Neural crest cell (in vitro differentiated cells): Measurements from ENCODE around the gene MYLK4. TPM values are rescaled to one million over a fixed set of nuclear protein-coding genes. Genes with fewer than 3 reads are reported as not detected.

Source experiments
- DNase-seq: peaks from one replicate; pipeline ENCODE4 v3.0.0; 2021; ENCODE audit warnings: low read depth, mixed read lengths, low spot score
- H3K27ac Mint-ChIP-seq: one replicate; pipeline ENCODE4 v1.8.0; 2021; ENCODE audit warnings: mild to moderate bottlenecking, mixed read lengths; ENCODE audit not compliant: unreplicated experiment
- H3K27me3 Mint-ChIP-seq: 2 replicates; pipeline ENCODE4 v1.8.0; 2021; ENCODE audit warnings: low read depth, mild to moderate bottlenecking, mixed read lengths
- H3K36me3 Mint-ChIP-seq: 2 replicates; pipeline ENCODE4 v1.8.0; 2021; ENCODE audit warnings: low read depth, mild to moderate bottlenecking, mixed read lengths
- H3K4me1 Mint-ChIP-seq: 2 replicates; pipeline ENCODE4 v1.8.0; 2021; ENCODE audit warnings: mixed read lengths
- H3K4me3 Mint-ChIP-seq: one replicate; pipeline ENCODE4 v1.8.0; 2021; ENCODE audit warnings: mild to moderate bottlenecking, mixed read lengths
- H3K9me3 Mint-ChIP-seq: 2 replicates; pipeline ENCODE4 v1.8.0; 2021; ENCODE audit warnings: mixed read lengths
- total RNA-seq: library from RNA; stranded (reverse); gene quantifications from 2 replicates; pipeline ENCODE4 v1.2.1, GENCODE V29; 2021
- TF ChIP-seq, protein P1 (sequence below): fragments of 200-600 bp; sonication (generic); conservative IDR thresholded peaks from 2 replicates; pipeline ENCODE4 v1.5.0; 2021; ENCODE audit warnings: antibody characterized with exemption, mild to moderate bottlenecking

Gene MYLK4
- total RNA-seq, 1 donor from 2014 or later: 0.96 TPM

GRCh38 chr6:2710412-2710811, 40.3 kb downstream of the MYLK4 start:
- Mint-ChIP-seq H3K27me3 (no peaks in the 10 kb centered on the region), H3K27ac (no peak overlapping the region), H3K9me3 (peaks cover 16% of the 10 kb centered on the region), H3K36me3 (peaks cover 17% of the 10 kb centered on the region), H3K4me1 (no peaks in the 10 kb centered on the region), H3K4me3 (no peak overlapping the region)
- DNase-seq: no peak
- TF ChIP-seq, protein P1, sequence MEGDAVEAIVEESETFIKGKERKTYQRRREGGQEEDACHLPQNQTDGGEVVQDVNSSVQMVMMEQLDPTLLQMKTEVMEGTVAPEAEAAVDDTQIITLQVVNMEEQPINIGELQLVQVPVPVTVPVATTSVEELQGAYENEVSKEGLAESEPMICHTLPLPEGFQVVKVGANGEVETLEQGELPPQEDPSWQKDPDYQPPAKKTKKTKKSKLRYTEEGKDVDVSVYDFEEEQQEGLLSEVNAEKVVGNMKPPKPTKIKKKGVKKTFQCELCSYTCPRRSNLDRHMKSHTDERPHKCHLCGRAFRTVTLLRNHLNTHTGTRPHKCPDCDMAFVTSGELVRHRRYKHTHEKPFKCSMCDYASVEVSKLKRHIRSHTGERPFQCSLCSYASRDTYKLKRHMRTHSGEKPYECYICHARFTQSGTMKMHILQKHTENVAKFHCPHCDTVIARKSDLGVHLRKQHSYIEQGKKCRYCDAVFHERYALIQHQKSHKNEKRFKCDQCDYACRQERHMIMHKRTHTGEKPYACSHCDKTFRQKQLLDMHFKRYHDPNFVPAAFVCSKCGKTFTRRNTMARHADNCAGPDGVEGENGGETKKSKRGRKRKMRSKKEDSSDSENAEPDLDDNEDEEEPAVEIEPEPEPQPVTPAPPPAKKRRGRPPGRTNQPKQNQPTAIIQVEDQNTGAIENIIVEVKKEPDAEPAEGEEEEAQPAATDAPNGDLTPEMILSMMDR: no peak

DNA sequence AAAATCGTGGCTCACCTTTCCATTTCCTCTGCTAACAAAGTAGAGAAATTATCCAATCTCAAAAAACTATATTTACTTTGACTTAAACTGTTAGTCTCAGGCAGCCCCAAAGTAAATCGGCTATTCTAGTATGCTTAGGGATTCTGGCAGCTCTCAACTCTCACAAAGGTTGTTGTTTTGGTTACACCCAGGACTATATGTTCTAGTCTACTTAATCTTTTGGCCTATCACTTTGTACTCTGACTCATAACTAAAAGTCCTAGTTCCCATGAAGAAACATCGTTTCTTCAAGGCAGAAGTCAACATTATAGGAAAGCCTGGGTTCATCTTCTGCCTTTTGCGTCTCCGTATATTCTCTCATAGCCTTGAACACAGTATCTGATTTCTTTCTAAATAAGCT, 42.3 kb downstream of the MYLK4 start:
- no peak for DNase-seq
- H3K27me3 Mint-ChIP-seq: no peaks in the 10 kb centered on the region
- H3K9me3 Mint-ChIP-seq: peaks cover 18% of the 10 kb centered on the region
- TF ChIP-seq, protein P1: no peak
- no peak overlapping the region for H3K4me3 Mint-ChIP-seq
- no peaks in the 10 kb centered on the region for H3K4me1 Mint-ChIP-seq
- peaks cover 17% of the 10 kb centered on the region for H3K36me3 Mint-ChIP-seq
- no peak overlapping the region for H3K27ac Mint-ChIP-seq

- Mint-ChIP-seq H3K36me3 (peaks cover 14% of the 10 kb centered on the region), H3K9me3 (peaks cover 14% of the 10 kb centered on the region), H3K4me1 (no peaks in the 10 kb centered on the region), H3K4me3 (no peak overlapping the region), H3K27ac (no peak overlapping the region), H3K27me3 (no peaks in the 10 kb centered on the region)
- no peak for DNase-seq
- TF ChIP-seq, protein P1: no peak
Measured at GRCh38 chr6:2706558-2706957, 44.2 kb downstream of the MYLK4 start.

DNA sequence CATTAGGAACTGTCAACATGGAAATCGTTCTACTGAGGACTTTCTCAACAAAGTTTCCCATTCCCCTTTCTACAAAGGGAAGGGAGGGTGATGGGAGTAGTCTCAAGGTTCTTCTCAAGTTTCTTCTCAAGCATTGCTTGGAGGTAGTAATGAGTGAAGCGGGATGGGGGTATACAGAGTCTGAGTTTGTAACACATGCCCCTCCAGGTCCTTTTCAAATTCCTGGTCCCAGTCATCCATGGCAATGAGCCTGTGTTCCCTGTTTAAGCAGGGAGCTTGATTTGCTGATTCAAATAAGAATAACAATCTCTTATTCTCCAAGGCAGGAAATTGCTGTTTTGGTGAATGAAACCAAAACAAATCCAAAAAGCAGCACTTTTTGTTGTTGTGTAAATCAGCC, 45.5 kb downstream of the MYLK4 start:
- no peak for DNase-seq
- no peaks in the 10 kb centered on the region for H3K27me3 Mint-ChIP-seq
- peaks cover 4% of the 10 kb centered on the region for H3K4me1 Mint-ChIP-seq
- H3K27ac Mint-ChIP-seq: no peak overlapping the region
- H3K36me3 Mint-ChIP-seq: peaks cover 8% of the 10 kb centered on the region
- TF ChIP-seq, protein P1: no peak
- peaks cover 9% of the 10 kb centered on the region for H3K9me3 Mint-ChIP-seq
- no peak overlapping the region for H3K4me3 Mint-ChIP-seq

DNA sequence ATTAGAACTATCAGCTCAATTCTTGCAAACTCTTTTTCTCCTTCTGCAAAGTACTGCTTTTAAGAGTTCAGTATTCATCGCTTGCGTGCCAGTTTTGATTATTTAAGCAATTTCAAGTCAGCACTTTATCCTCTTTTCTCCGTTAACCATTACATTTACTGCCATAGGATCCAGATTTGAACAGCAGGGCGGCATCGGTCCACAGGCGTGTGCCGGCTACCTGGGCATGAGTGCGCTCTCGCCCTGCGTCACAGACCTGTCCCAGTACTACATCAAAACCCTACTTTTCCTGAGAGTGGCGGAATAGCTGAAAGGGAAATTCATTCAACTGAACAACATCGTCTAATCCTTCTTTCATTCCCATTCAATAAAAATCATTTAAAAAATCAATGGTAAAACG, 53.4 kb downstream of the MYLK4 start:
- no peaks in the 10 kb centered on the region for H3K27me3 Mint-ChIP-seq
- no peak for DNase-seq
- peaks cover 21% of the 10 kb centered on the region for H3K4me1 Mint-ChIP-seq
- H3K36me3 Mint-ChIP-seq: no peaks in the 10 kb centered on the region
- H3K27ac Mint-ChIP-seq: no peak overlapping the region
- no peak overlapping the region for H3K4me3 Mint-ChIP-seq
- TF ChIP-seq, protein P1: no peak
- H3K9me3 Mint-ChIP-seq: no peaks in the 10 kb centered on the region
